NCI-H2171 (cell line): Measurements from ENCODE around the gene VPS41.
"Not testable (repeated sequence)": the region's sequence is repeated elsewhere in the genome, so short reads cannot be mapped to it uniquely, and the experiment has no call there.

Experiments
- DNase-seq: peaks from one replicate; lab custom pipeline; 2025; lab: John Stamatoyannopoulos, UW

The VPS41 gene

GRCh38 chr7:38908759-38909335 lies at the start of gene VPS41:
Gene VPS41 (minus strand): TSS chr7:38909191. CDS start chr7:38909174, 17 bp downstream.
- peak; percentile 81 for DNase-seq

- no peak for DNase-seq
Observed at GRCh38 chr7:38955892-38956291, 46.9 kb upstream of the VPS41 start.

- no peak for DNase-seq
Observed at GRCh38 chr7:38953971-38954370, 45.0 kb upstream of the VPS41 start.

- no peak for DNase-seq
Observed at GRCh38 chr7:38953227-38953626, 44.2 kb upstream of the VPS41 start.

- DNase-seq: no peak
Observed at GRCh38 chr7:38951213-38951612, 42.2 kb upstream of the VPS41 start.

- DNase-seq: no peak
Observed at GRCh38 chr7:38950309-38950708, 41.3 kb upstream of the VPS41 start.

GRCh38 chr7:38947541-38947940 lies 38.5 kb upstream of the VPS41 start:
- not testable (repeated sequence) for DNase-seq

- DNase-seq: no peak
Observed at GRCh38 chr7:38942431-38943051, 33.5 kb upstream of the VPS41 start.

- DNase-seq: no peak
Observed at GRCh38 chr7:38940774-38941173, 31.8 kb upstream of the VPS41 start.

GRCh38 chr7:38938589-38938988 lies 29.6 kb upstream of the VPS41 start:
- DNase-seq: no peak

GRCh38 chr7:38938001-38938485 lies 29.1 kb upstream of the VPS41 start:
- DNase-seq: no peak

- DNase-seq: no peak
Observed at GRCh38 chr7:38936641-38937040, 27.6 kb upstream of the VPS41 start.

GRCh38 chr7:38934536-38934935 lies 25.5 kb upstream of the VPS41 start:
- no peak for DNase-seq

- peak; percentile 19 for DNase-seq
Observed at GRCh38 chr7:38934051-38934450, 25.1 kb upstream of the VPS41 start.

GRCh38 chr7:38932509-38933168 lies 23.6 kb upstream of the VPS41 start:
- DNase-seq: peak; percentile 48

GRCh38 chr7:38929460-38930171 lies 20.6 kb upstream of the VPS41 start:
- DNase-seq: no peak

GRCh38 chr7:38928506-38928905 lies 19.5 kb upstream of the VPS41 start:
- no peak for DNase-seq

GRCh38 chr7:38927751-38928150 lies 18.8 kb upstream of the VPS41 start:
- DNase-seq: no peak

GRCh38 chr7:38920731-38921130 lies 11.7 kb upstream of the VPS41 start:
- no peak for DNase-seq

GRCh38 chr7:38916396-38916795 lies 7.4 kb upstream of the VPS41 start:
- DNase-seq: no peak

- no peak for DNase-seq
Observed at GRCh38 chr7:38909870-38910269, 879 bp upstream of the VPS41 start.

GRCh38 chr7:38907766-38908165 lies 1.2 kb downstream of the VPS41 start:
- DNase-seq: no peak

- no peak for DNase-seq
Observed at GRCh38 chr7:38907066-38907465, 1.9 kb downstream of the VPS41 start.
